Measurements from ENCODE around the gene MYH3.

MYH3 gene

DNA sequence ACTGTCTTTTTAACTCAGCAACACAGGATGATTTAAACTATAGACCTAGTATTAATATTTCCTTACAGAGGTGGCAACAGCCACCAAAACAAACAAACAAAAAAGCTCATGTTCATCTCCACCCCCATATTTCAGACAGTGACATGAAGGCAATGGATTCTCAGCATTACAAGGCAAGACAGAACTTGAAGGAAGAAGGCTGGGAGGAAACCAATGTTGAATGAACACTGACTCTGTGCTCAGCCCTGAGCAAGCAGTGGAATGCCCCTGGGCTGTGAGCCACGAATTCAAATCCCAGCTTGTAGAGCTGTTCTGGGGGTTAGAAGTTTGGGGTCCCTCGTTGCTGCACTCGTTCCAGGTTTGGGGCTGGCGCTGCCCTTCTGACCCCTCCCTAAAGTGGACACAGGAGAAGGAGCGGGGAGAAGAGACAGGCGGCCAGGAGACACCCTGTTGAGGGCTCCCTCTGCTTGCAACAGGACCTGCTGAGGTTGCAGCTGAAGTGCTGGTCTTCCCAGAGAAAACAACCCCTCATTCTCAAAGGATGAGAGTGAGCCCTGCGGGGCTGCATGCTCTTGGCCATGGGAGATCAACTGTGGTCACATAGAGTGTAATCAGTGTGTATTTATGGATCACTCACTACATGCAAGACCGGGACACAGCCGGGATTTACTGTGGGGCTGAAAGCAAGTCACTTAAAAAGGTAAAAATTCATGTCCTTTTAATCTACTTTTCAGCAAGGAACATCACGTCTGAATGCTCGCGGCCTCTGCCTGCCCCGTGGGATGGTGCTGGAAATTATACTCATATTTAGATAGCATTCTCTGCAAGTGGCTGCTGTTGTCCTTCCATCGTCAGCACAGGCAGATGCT is 34.3 kb downstream of the MYH3 start:
- no peaks in the 10 kb centered on the region for H3K27me3 ChIP-seq (ENCODE audit: control insufficient read depth, insufficient read depth, low read length)
- no peak overlapping the region for H3K4me3 ChIP-seq (ENCODE audit: low read length)
- no peaks in the 10 kb centered on the region for H3K9me3 ChIP-seq (ENCODE audit: control insufficient read depth, low read length)
- no peaks in the 10 kb centered on the region for H3K36me3 ChIP-seq (ENCODE audit: control insufficient read depth, insufficient read depth, low read length)
- no peaks in the 10 kb centered on the region for H3K4me1 ChIP-seq (ENCODE audit: control insufficient read depth, insufficient read depth, low read length)
- H3K9ac ChIP-seq (ENCODE audit: low read length), result no peak overlapping the region

DNA sequence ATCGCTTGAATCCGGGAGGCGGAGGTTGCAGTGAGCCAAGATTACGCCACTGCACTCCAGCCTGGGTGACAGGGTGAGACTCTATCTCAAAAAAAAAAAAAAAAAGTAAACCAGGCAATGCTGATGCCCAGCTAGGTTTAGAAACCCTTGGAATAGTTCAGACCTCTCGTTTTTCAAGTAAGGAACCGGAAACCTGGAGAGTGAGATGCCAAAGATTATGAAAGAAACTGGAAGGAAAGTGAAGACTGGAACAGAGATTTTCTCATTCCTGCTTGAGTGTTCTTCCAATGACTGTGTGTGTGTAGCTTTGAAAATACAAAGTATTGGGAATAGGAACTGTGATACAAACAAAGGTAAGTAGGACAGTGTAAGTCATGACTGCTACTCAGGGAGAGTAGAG is 35.7 kb downstream of the MYH3 start:
- H3K9me3 ChIP-seq (ENCODE audit: control insufficient read depth, low read length), result no peaks in the 10 kb centered on the region
- H3K36me3 ChIP-seq (ENCODE audit: control insufficient read depth, insufficient read depth, low read length), result no peaks in the 10 kb centered on the region
- no peak overlapping the region for H3K9ac ChIP-seq (ENCODE audit: low read length)
- H3K27me3 ChIP-seq (ENCODE audit: control insufficient read depth, insufficient read depth, low read length), result no peaks in the 10 kb centered on the region
- H3K4me1 ChIP-seq (ENCODE audit: control insufficient read depth, insufficient read depth, low read length), result no peaks in the 10 kb centered on the region
- H3K4me3 ChIP-seq (ENCODE audit: low read length), result no peak overlapping the region

DNA sequence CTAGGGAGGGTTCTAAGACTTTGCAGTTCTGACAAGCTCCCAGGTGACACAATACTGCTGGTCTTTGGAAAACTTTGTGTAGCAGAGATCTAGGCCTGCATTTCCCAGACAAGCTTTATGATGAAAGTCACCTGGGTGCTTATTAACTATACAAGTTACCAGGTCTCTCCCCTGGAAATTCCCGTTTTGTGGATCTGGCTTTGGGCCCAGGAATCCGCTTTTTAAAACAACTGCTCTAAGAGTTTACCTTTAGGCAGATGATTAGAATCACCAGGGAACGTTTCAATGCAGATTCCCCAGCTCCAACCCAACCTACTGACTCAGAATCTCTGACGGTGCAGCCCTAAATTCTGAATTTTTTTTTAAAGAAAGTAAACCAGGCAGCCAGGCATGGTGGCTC is 36.3 kb downstream of the MYH3 start:
- no peaks in the 10 kb centered on the region for H3K27me3 ChIP-seq (ENCODE audit: control insufficient read depth, insufficient read depth, low read length)
- H3K9ac ChIP-seq (ENCODE audit: low read length), result no peak overlapping the region
- no peak overlapping the region for H3K4me3 ChIP-seq (ENCODE audit: low read length)
- no peaks in the 10 kb centered on the region for H3K9me3 ChIP-seq (ENCODE audit: control insufficient read depth, low read length)
- no peaks in the 10 kb centered on the region for H3K4me1 ChIP-seq (ENCODE audit: control insufficient read depth, insufficient read depth, low read length)
- no peaks in the 10 kb centered on the region for H3K36me3 ChIP-seq (ENCODE audit: control insufficient read depth, insufficient read depth, low read length)

DNA sequence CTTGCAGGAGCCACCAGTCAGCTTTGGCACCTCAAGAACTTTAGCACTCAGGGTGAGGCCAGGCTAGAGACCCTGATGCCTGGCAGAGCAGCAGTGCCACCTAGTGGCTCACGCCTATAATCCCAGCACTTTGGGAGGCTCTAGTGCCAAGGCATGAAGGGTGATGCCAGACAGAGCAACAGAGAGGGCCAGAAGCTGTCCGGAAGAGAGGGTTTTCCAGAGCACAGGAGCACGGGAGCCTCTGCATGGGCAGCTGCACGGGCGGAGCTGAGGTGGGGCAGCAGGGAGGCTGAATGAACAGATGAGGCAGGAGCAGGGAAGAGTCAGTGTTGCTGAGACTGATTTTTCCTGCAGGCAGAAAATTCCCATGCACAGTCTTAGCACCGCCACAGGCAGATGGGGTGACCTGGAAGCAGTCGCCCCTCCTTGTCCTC is 38.9 kb downstream of the MYH3 start:
- H3K9me3 ChIP-seq (ENCODE audit: control insufficient read depth, low read length), result no peaks in the 10 kb centered on the region
- H3K27me3 ChIP-seq (ENCODE audit: control insufficient read depth, insufficient read depth, low read length), result no peaks in the 10 kb centered on the region
- no peaks in the 10 kb centered on the region for H3K4me1 ChIP-seq (ENCODE audit: control insufficient read depth, insufficient read depth, low read length)
- no peak overlapping the region for H3K4me3 ChIP-seq (ENCODE audit: low read length)
- no peak overlapping the region for H3K9ac ChIP-seq (ENCODE audit: low read length)
- no peaks in the 10 kb centered on the region for H3K36me3 ChIP-seq (ENCODE audit: control insufficient read depth, insufficient read depth, low read length)

DNA sequence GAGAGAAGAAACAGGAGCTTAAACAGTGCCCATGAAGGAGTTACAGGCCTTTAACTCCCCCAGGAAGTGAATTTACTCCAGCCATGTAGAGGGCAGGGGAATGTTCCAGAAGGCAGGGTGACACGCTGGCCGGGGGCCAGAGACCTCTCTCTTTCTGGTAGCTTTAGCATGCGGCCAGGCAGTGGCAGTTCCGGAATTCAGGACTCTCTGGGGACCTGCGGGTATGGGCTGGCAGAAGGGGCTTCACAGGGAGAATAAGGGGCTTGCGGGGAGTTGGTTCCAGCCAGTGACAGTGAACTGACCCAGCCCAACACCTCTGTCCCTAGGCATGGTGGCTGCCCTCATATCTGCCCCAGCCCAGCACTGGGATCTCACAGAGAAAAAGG is 40.0 kb downstream of the MYH3 start:
- Histone ChIP-seq H3K4me1 (ENCODE audit: control insufficient read depth, insufficient read depth, low read length) (no peaks in the 10 kb centered on the region), H3K4me3 (ENCODE audit: low read length) (no peak overlapping the region), H3K36me3 (ENCODE audit: control insufficient read depth, insufficient read depth, low read length) (no peaks in the 10 kb centered on the region), H3K9ac (ENCODE audit: low read length) (no peak overlapping the region), H3K9me3 (ENCODE audit: control insufficient read depth, low read length) (no peaks in the 10 kb centered on the region), H3K27me3 (ENCODE audit: control insufficient read depth, insufficient read depth, low read length) (no peaks in the 10 kb centered on the region)

DNA sequence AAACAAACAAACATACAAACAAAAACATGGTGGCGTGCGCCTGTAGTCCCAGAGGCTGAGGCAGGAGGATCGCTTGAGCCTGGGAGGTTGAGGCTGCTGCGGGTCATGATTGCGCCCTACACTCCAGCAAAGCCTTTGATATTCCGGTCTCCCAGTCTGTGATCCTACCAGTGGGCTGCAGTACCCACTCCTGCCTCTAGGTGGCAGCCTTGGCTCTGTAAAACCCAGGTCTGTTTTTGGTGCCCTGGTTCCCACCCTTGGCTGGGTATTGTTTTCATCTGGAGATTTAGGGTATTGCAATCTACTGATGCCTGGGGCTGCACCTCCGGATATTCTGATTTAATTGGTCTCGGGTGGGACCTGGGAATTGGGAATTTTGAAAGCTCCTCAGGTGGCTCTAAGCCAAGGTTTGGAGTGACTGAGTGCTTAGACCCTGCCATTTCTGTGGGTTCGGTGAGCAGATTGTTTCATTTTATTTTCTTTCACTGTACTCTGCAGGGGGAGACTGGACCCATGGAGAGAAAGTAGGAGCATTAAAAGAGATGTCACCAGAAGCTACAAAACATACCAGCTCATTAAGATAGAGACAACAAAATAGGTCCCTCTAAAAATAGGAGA is 40.5 kb downstream of the MYH3 start:
- H3K27me3 ChIP-seq (ENCODE audit: control insufficient read depth, insufficient read depth, low read length), result no peaks in the 10 kb centered on the region
- no peak overlapping the region for H3K4me3 ChIP-seq (ENCODE audit: low read length)
- H3K36me3 ChIP-seq (ENCODE audit: control insufficient read depth, insufficient read depth, low read length), result no peaks in the 10 kb centered on the region
- no peak overlapping the region for H3K9ac ChIP-seq (ENCODE audit: low read length)
- no peaks in the 10 kb centered on the region for H3K9me3 ChIP-seq (ENCODE audit: control insufficient read depth, low read length)
- no peaks in the 10 kb centered on the region for H3K4me1 ChIP-seq (ENCODE audit: control insufficient read depth, insufficient read depth, low read length)

DNA sequence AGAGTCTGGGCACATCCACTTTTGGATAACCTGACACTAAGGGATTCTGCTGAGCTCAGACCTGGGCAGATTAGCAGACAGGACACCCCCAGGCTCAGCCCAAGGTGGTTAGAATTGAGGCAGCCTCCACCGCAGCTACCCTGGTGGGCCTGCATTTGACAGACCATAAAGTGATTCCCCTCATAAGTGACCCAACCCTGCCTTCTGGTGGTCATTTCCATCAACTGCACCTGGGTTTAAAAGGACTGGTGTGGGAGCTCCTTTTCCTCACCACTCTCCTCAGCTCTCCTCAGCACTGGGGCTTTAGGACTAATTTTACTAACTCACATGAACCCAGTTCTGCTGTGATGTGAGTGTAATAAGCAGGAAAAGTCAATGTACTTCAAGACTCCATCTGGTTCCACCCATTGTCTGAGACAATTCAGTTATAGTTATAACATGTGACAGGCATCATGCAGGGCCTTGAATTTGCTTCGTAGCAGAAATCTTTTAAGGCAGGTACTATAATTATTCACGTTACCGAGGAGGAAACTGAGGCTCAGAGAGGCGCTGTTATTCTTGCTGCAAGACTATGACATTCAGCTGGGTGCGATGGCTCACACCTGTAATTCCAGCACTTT is 42.5 kb downstream of the MYH3 start:
- H3K4me3 ChIP-seq (ENCODE audit: low read length), result no peak overlapping the region

DNA sequence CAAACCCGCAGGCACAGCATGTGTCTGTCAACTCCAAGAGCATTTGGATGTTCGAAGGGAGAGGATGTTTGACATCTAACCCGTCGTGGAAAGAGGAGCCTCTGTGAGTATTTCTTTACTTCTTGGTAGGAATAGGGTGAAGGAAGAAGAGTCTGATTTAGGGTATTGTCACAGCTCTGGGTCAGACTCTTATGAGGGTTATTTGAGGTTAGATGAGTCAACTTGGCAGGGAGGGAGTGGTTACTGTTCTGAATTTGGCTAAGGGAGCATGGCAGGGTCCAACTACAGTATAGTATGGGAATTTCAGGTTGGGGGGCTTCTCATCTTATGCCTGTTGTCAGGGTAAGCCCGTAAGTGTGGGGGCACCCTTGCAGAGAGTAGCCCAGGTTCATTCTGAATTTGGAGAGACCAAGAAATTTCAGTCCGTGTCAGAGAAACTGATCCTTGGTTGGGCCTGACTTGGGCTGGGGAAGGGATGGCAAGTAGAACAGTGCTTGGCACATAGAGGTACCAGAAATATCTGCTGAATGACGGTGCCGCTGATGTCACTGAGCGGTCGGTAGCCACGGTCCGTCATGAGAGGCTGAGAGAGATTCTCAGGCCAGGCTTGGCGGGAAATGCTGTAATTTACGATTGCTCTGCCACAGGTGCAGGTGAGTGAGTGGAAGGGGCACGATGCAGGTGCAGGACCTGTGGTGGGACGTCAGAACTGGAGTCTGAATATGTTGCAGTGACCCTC is 43.2 kb downstream of the MYH3 start:
- no peak overlapping the region for H3K9ac ChIP-seq (ENCODE audit: low read length)
- H3K36me3 ChIP-seq (ENCODE audit: control insufficient read depth, insufficient read depth, low read length), result no peaks in the 10 kb centered on the region
- no peaks in the 10 kb centered on the region for H3K9me3 ChIP-seq (ENCODE audit: control insufficient read depth, low read length)
- H3K4me1 ChIP-seq (ENCODE audit: control insufficient read depth, insufficient read depth, low read length), result no peaks in the 10 kb centered on the region
- H3K27me3 ChIP-seq (ENCODE audit: control insufficient read depth, insufficient read depth, low read length), result no peaks in the 10 kb centered on the region
- no peak overlapping the region for H3K4me3 ChIP-seq (ENCODE audit: low read length)

More for the DNA sequence above, 42.5 kb downstream of the MYH3 start:
- H3K27me3 ChIP-seq (ENCODE audit: control insufficient read depth, insufficient read depth, low read length), result no peaks in the 10 kb centered on the region
- no peaks in the 10 kb centered on the region for H3K9me3 ChIP-seq (ENCODE audit: control insufficient read depth, low read length)
- H3K36me3 ChIP-seq (ENCODE audit: control insufficient read depth, insufficient read depth, low read length), result no peaks in the 10 kb centered on the region
- H3K9ac ChIP-seq (ENCODE audit: low read length), result no peak overlapping the region
- no peaks in the 10 kb centered on the region for H3K4me1 ChIP-seq (ENCODE audit: control insufficient read depth, insufficient read depth, low read length)

DNA sequence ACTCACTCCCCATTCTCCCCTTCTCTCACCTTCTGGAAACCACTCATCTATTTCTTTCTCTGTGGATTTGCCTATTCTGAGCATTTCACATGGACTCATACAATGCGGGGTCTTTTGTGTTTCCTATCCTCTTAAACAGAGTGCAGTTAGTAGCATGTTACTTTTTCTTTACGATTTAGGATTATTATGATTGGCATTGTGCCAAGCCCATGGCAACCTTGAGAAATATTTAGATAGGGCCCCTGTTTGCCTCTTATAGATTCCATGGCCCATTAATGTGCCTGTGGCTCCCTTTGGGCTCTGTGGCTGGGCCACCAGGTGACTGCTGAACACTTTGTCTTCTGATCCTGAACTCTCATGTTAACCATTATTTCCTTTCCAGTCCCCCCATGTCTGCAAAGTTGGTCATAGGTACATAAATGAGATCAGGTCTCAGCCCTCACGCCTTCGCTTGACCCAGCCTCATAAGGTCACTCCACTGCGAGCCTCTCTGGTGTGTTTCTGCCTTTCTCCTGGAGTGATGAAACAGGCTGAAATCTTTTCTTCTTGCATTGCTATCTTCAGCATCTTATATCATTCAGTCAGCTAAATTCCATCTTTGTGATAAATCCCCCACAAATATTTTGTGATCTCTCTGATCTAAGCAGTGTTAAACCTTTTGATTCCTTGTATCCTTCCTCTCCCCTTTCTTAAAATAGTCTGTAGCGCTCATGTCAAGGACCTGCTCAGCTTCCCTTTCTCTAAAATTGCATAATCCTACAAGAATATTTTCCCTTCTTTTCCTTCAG is 44.0 kb downstream of the MYH3 start:
- Histone ChIP-seq H3K4me1 (ENCODE audit: control insufficient read depth, insufficient read depth, low read length) (no peaks in the 10 kb centered on the region), H3K36me3 (ENCODE audit: control insufficient read depth, insufficient read depth, low read length) (no peaks in the 10 kb centered on the region), H3K4me3 (ENCODE audit: low read length) (no peak overlapping the region), H3K9ac (ENCODE audit: low read length) (no peak overlapping the region), H3K27me3 (ENCODE audit: control insufficient read depth, insufficient read depth, low read length) (no peaks in the 10 kb centered on the region), H3K9me3 (ENCODE audit: control insufficient read depth, low read length) (no peaks in the 10 kb centered on the region)

DNA sequence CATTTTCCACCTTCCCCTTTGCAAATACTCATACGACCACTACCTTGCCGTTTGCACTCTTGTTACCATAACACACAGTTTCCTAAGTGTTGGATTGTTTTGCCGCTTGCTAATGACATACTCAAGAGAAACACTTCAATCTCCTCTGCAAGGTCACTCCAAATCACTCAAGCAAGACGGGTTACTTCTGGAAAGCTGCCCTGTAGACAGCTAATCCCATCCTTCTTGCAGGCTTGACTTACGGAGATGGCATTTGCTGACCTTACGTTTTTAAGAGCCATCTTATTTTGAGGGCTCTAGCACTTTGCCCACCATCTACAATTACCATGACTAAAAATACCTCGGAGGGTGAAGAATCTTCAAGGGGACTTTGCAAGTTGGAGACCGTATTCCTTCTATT is 46.2 kb downstream of the MYH3 start:
- Histone ChIP-seq H3K27me3 (ENCODE audit: control insufficient read depth, insufficient read depth, low read length) (no peaks in the 10 kb centered on the region), H3K4me1 (ENCODE audit: control insufficient read depth, insufficient read depth, low read length) (no peaks in the 10 kb centered on the region), H3K4me3 (ENCODE audit: low read length) (no peak overlapping the region), H3K9me3 (ENCODE audit: control insufficient read depth, low read length) (no peaks in the 10 kb centered on the region), H3K9ac (ENCODE audit: low read length) (no peak overlapping the region), H3K36me3 (ENCODE audit: control insufficient read depth, insufficient read depth, low read length) (no peaks in the 10 kb centered on the region)

DNA sequence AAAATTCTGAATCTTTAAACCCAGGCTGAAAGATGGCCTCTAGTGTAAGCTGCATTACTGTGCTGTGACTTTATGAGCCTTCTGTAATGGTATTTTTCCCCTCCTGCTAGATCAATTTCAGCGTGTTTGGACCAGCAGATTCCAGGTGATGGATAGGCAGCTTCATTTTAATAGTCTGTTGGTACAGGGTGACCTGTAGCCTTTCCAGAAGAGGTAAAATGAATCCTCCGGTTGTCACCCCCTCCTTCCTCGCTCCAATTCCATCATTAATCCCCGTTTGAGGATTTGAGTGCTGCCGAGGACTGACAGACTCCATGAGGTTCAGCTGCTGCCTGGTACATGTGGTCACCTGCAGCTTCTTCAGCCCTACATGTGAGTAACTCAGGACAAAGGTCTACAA is 48.9 kb downstream of the MYH3 start:
- H3K9ac ChIP-seq (ENCODE audit: low read length), result no peak overlapping the region
- H3K27me3 ChIP-seq (ENCODE audit: control insufficient read depth, insufficient read depth, low read length), result no peaks in the 10 kb centered on the region
- no peak overlapping the region for H3K4me3 ChIP-seq (ENCODE audit: low read length)
- no peaks in the 10 kb centered on the region for H3K4me1 ChIP-seq (ENCODE audit: control insufficient read depth, insufficient read depth, low read length)
- no peaks in the 10 kb centered on the region for H3K9me3 ChIP-seq (ENCODE audit: control insufficient read depth, low read length)
- no peaks in the 10 kb centered on the region for H3K36me3 ChIP-seq (ENCODE audit: control insufficient read depth, insufficient read depth, low read length)
